ENCODE data around the gene STXBP1.

STXBP1 gene

GRCh38 chr9:127676638-127677037, 64.6 kb downstream of the STXBP1 start:
- H3K27ac ChIP-seq (ENCODE audit: low read depth, low read length), result no peak overlapping the region
- H3K9ac ChIP-seq (ENCODE audit: low read length), result no peak overlapping the region
- H3K9me3 ChIP-seq (ENCODE audit: insufficient read depth, low read length), result no peaks in the 10 kb centered on the region
- no peaks in the 10 kb centered on the region for H3K79me2 ChIP-seq (ENCODE audit: insufficient read depth, low read length)
- no peak overlapping the region for H3K4me2 ChIP-seq (ENCODE audit: low read depth, low read length, poor library complexity, severe bottlenecking)
- no peak overlapping the region for H2AFZ ChIP-seq (ENCODE audit: low read depth, low read length, severe bottlenecking)
- TF ChIP-seq CTCF (IDR thresholded peaks at IDR 0.05; ENCODE audit: insufficient read depth, low read length, poor library complexity, severe bottlenecking) (no peak), EZH2phosphoT487 (conservative IDR thresholded peaks at IDR 0.05; ENCODE audit: low read length) (no peak)
- H3F3A ChIP-seq (ENCODE audit: insufficient read depth), result no peaks in the 10 kb centered on the region
- no peak overlapping the region for H3K4me3 ChIP-seq (ENCODE audit: insufficient read depth, low read length, poor library complexity, severe bottlenecking)
- H4K20me1 ChIP-seq (ENCODE audit: low read depth, low read length), result no peaks in the 10 kb centered on the region
- no peaks in the 10 kb centered on the region for H3K36me3 ChIP-seq (ENCODE audit: low read length)
- H3K27me3 ChIP-seq (ENCODE audit: low read length), result no peaks in the 10 kb centered on the region
- H3K9me2 ChIP-seq (replicated peaks; ENCODE audit: insufficient read depth, low read length), result no peaks in the 10 kb centered on the region

DNA sequence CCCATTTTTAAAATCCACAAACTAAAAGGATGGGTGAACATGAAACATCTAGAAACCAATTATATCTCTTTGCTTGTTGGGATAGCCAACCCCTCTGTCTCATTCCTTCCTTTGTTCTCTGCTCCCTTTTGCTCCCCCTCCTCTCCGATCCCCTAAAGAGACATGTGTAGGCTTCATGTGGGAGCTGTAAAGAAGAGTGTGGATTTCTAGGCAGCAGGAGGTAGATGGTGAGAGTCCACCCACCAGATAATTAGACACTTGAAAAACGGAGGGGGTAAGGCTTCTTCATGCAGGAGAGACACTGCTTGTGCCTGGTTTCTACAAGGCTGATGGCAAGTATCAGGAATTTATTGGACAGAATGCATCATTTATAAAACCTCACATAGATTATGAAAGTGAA, 67.4 kb downstream of the STXBP1 start:
- Histone ChIP-seq H3K79me2 (ENCODE audit: insufficient read depth, low read length) (no peaks in the 10 kb centered on the region), H2AFZ (ENCODE audit: low read depth, low read length, severe bottlenecking) (no peak overlapping the region), H3F3A (ENCODE audit: insufficient read depth) (no peaks in the 10 kb centered on the region), H3K4me2 (ENCODE audit: low read depth, low read length, poor library complexity, severe bottlenecking) (no peak overlapping the region), H4K20me1 (ENCODE audit: low read depth, low read length) (no peaks in the 10 kb centered on the region), H3K4me3 (ENCODE audit: insufficient read depth, low read length, poor library complexity, severe bottlenecking) (no peak overlapping the region), H3K27ac (ENCODE audit: low read depth, low read length) (no peak overlapping the region), H3K9me2 (replicated peaks; ENCODE audit: insufficient read depth, low read length) (no peaks in the 10 kb centered on the region), H3K9ac (ENCODE audit: low read length) (no peak overlapping the region), H3K9me3 (ENCODE audit: insufficient read depth, low read length) (no peaks in the 10 kb centered on the region), H3K27me3 (ENCODE audit: low read length) (no peaks in the 10 kb centered on the region), H3K36me3 (ENCODE audit: low read length) (no peaks in the 10 kb centered on the region)
- TF ChIP-seq CTCF (IDR thresholded peaks at IDR 0.05; ENCODE audit: insufficient read depth, low read length, poor library complexity, severe bottlenecking) (no peak), EZH2phosphoT487 (conservative IDR thresholded peaks at IDR 0.05; ENCODE audit: low read length) (no peak)

GRCh38 chr9:127680226-127680625, 68.1 kb downstream of the STXBP1 start:
- H3K4me2 ChIP-seq (ENCODE audit: low read depth, low read length, poor library complexity, severe bottlenecking), result no peak overlapping the region
- H3K79me2 ChIP-seq (ENCODE audit: insufficient read depth, low read length), result no peaks in the 10 kb centered on the region
- TF ChIP-seq EZH2phosphoT487 (conservative IDR thresholded peaks at IDR 0.05; ENCODE audit: low read length) (no peak), CTCF (IDR thresholded peaks at IDR 0.05; ENCODE audit: insufficient read depth, low read length, poor library complexity, severe bottlenecking) (no peak)
- no peak overlapping the region for H2AFZ ChIP-seq (ENCODE audit: low read depth, low read length, severe bottlenecking)
- no peaks in the 10 kb centered on the region for H3K9me3 ChIP-seq (ENCODE audit: insufficient read depth, low read length)
- no peak overlapping the region for H3K27ac ChIP-seq (ENCODE audit: low read depth, low read length)
- H3K36me3 ChIP-seq (ENCODE audit: low read length), result no peaks in the 10 kb centered on the region
- no peaks in the 10 kb centered on the region for H3F3A ChIP-seq (ENCODE audit: insufficient read depth)
- H3K9me2 ChIP-seq (replicated peaks; ENCODE audit: insufficient read depth, low read length), result no peaks in the 10 kb centered on the region
- no peak overlapping the region for H3K4me3 ChIP-seq (ENCODE audit: insufficient read depth, low read length, poor library complexity, severe bottlenecking)
- H4K20me1 ChIP-seq (ENCODE audit: low read depth, low read length), result no peaks in the 10 kb centered on the region
- no peak overlapping the region for H3K9ac ChIP-seq (ENCODE audit: low read length)
- no peaks in the 10 kb centered on the region for H3K27me3 ChIP-seq (ENCODE audit: low read length)
